Loucy (cell line): ENCODE data around the gene STIM1.

Experiments used
- H2AFZ ChIP-seq: fragments of 200-600 bp; sonication (generic); 2 replicates; pipeline ENCODE4 v1.6.0; 2016; ENCODE audit warnings: antibody characterized with exemption, mild to moderate bottlenecking, low read length, moderate library complexity
- H3F3A ChIP-seq: fragments of 200-600 bp; 2 replicates; pipeline ENCODE4 v1.6.0; 2016; ENCODE audit warnings: antibody characterized with exemption, low read depth, mild to moderate bottlenecking
- H3K27me3 ChIP-seq: fragments of 200-600 bp; sonication (generic); 2 replicates; pipeline ENCODE4 v1.6.1; 2014; ENCODE audit warnings: low read length, mild to moderate bottlenecking; ENCODE audit not compliant: insufficient read depth, poor library complexity, severe bottlenecking
- H3K36me3 ChIP-seq: fragments of 200-600 bp; sonication (generic); 2 replicates; pipeline ENCODE4 v1.6.1; 2016; ENCODE audit warnings: low read length; ENCODE audit not compliant: insufficient read depth
- H3K4me1 ChIP-seq: fragments of 200-600 bp; sonication (generic); 2 replicates; pipeline ENCODE4 v1.5.1; 2014; ENCODE audit warnings: low read length, mild to moderate bottlenecking; ENCODE audit not compliant: insufficient read depth, poor library complexity, severe bottlenecking
- H3K4me2 ChIP-seq: fragments of 200-600 bp; sonication (generic); 2 replicates; pipeline ENCODE4 v1.6.0; 2014; ENCODE audit warnings: antibody characterized with exemption, low read length, low read depth, mild to moderate bottlenecking; ENCODE audit not compliant: poor library complexity, severe bottlenecking
- H3K4me3 ChIP-seq: fragments of 200-600 bp; sonication (generic); 2 replicates; pipeline ENCODE4 v1.5.1; 2014; ENCODE audit warnings: low read length, mild to moderate bottlenecking, mixed read lengths; ENCODE audit not compliant: poor library complexity, severe bottlenecking
- H3K79me2 ChIP-seq: fragments of 200-600 bp; sonication (generic); 2 replicates; pipeline ENCODE4 v1.6.1; 2014; ENCODE audit warnings: low read length; ENCODE audit not compliant: insufficient read depth
- H3K9ac ChIP-seq: fragments of 200-600 bp; sonication (generic); 2 replicates; pipeline ENCODE4 v1.6.0; 2014; ENCODE audit warnings: mild to moderate bottlenecking, low read depth, low read length, moderate library complexity; ENCODE audit not compliant: poor library complexity, severe bottlenecking
- H3K9me2 ChIP-seq: fragments of 200-600 bp; sonication (generic); replicated peaks from 2 replicates; pipeline ENCODE4 v1.6.1; 2016; ENCODE audit warnings: low read depth, low read length, mixed read lengths
- H3K9me3 ChIP-seq: fragments of 200-600 bp; sonication (generic); 2 replicates; pipeline ENCODE4 v1.6.1; 2014; ENCODE audit warnings: mild to moderate bottlenecking, antibody characterized with exemption, low read length, low read depth; ENCODE audit not compliant: insufficient read depth
- H4K20me1 ChIP-seq: fragments of 200-600 bp; sonication (generic); 2 replicates; pipeline ENCODE4 v1.6.0; 2014; ENCODE audit warnings: antibody characterized with exemption, low read length, mild to moderate bottlenecking; ENCODE audit not compliant: insufficient read depth, poor library complexity, severe bottlenecking
- CTCF ChIP-seq: fragments of 200-600 bp; sonication (generic); conservative IDR thresholded peaks from 2 replicates; pipeline ENCODE4 v1.5.1; 2014; ENCODE audit warnings: mild to moderate bottlenecking, antibody characterized with exemption, low read length
- EZH2phosphoT487 ChIP-seq: fragments of 200-600 bp; IDR thresholded peaks from 2 replicates; pipeline ENCODE4 v1.6.1; 2018; ENCODE audit warnings: antibody characterized with exemption, mild to moderate bottlenecking, moderate library complexity, borderline replicate concordance

Gene STIM1

DNA sequence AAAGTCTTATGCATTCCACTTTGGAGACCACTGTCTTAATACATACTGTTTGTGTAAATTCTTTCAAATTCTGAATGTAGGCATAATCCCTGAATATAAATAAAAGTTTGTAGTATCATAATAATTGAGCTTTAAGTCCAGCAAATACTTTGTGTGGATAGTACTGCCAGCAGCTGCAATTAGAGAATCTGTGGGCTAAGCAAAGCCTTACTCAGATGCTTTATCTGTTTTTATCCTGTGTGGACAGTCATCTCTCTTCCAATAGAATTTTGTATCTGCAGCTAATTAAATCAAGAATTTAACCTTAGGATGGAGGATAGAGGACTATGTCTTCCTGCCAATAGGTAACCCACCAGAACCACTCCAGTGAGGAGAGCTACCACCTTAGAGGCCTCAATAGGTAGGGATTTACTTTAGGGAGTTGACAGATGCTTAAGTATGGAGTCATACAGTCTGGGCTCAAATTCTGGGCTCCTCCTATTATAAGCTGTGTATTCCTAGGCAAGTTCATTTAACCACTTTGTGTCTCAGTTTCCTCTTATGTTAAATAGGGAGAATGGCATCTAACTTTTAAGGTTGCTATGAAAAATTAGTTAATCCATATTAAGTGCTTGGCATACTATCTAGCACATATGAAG, 71.1 kb downstream of the STIM1 start:
- peaks cover 4% of the 10 kb centered on the region; the same call in 1 of the 2 replicates for H3K9me3 ChIP-seq
- no peak overlapping the region for H3K4me3 ChIP-seq
- H3K36me3 ChIP-seq = peaks cover 11% of the 10 kb centered on the region; the same call in 1 of the 2 replicates
- H4K20me1 ChIP-seq = peaks cover 14% of the 10 kb centered on the region
- peaks cover 77% of the 10 kb centered on the region for H3K79me2 ChIP-seq
- no peaks in the 10 kb centered on the region for H3F3A ChIP-seq
- peaks cover 7% of the 10 kb centered on the region for H3K4me1 ChIP-seq
- H2AFZ ChIP-seq = no peak overlapping the region
- no peaks in the 10 kb centered on the region for H3K27me3 ChIP-seq
- no peak for TF ChIP-seq EZH2phosphoT487
- no peak for TF ChIP-seq CTCF
- no peak overlapping the region for H3K4me2 ChIP-seq
- no peak overlapping the region for H3K9ac ChIP-seq
- H3K9me2 ChIP-seq = no peaks in the 10 kb centered on the region

GRCh38 chr11:3927129-3927796, 71.8 kb downstream of the STIM1 start:
- H3K4me2 ChIP-seq = no peak overlapping the region
- TF ChIP-seq CTCF (peak; percentile 55), EZH2phosphoT487 (no peak)
- H3K27me3 ChIP-seq = no peaks in the 10 kb centered on the region
- no peak overlapping the region for H3K9ac ChIP-seq
- no peak overlapping the region for H2AFZ ChIP-seq
- 0 out of 2 replicates have a peak, but pooled peaks cover 2% of the 10 kb centered on the region for H3K9me3 ChIP-seq
- H3F3A ChIP-seq = no peaks in the 10 kb centered on the region
- H3K9me2 ChIP-seq = no peaks in the 10 kb centered on the region
- H3K4me3 ChIP-seq = no peak overlapping the region
- H3K36me3 ChIP-seq = peaks cover 8% of the 10 kb centered on the region; the same call in 1 of the 2 replicates
- H4K20me1 ChIP-seq = peaks cover 14% of the 10 kb centered on the region
- peaks cover 7% of the 10 kb centered on the region for H3K4me1 ChIP-seq
- H3K79me2 ChIP-seq = peaks cover 77% of the 10 kb centered on the region

DNA sequence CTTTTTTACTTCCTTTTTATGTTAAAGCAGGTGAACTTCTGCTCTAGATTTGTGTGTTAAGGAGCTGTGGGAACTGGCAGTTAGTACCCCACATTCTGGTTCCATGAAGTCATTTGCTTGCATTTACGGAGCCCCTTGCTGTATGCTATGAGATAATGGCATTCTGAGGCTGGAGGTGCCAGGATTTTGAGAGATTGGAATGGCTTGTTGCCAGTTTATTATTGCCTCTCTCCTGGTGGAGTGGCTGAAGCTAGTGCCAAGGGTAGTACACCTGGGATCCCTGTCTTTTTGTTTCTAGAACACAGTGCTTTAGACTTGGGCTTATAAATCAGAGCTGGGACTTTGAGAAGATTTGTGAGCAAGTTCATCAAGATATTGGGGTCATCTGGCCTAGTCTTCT, 73.8 kb downstream of the STIM1 start:
- Histone ChIP-seq H3K4me3 (no peak overlapping the region), H2AFZ (no peak overlapping the region), H3K36me3 (peaks cover 4% of the 10 kb centered on the region; the same call in 1 of the 2 replicates), H3K9me2 (no peaks in the 10 kb centered on the region), H3K4me1 (peaks cover 11% of the 10 kb centered on the region), H3K79me2 (peaks cover 79% of the 10 kb centered on the region), H3K9ac (no peak overlapping the region), H3K9me3 (no peaks in the 10 kb centered on the region), H3K4me2 (no peak overlapping the region), H3F3A (no peaks in the 10 kb centered on the region), H3K27me3 (no peaks in the 10 kb centered on the region), H4K20me1 (peaks cover 11% of the 10 kb centered on the region)
- no peak for TF ChIP-seq CTCF
- no peak for TF ChIP-seq EZH2phosphoT487
